Bone marrow (tissue), 2 donors: Measurements from ENCODE around the gene CFHR4.
"Not testable (repeated sequence)": the region's sequence is repeated elsewhere in the genome, so short reads cannot be mapped to it uniquely, and the experiment has no call there.

Source experiments
- DNase-seq, 2 donors: peaks; one replicate each; lab custom pipeline; 2025; lab: John Stamatoyannopoulos, UW

CFHR4 gene

DNA sequence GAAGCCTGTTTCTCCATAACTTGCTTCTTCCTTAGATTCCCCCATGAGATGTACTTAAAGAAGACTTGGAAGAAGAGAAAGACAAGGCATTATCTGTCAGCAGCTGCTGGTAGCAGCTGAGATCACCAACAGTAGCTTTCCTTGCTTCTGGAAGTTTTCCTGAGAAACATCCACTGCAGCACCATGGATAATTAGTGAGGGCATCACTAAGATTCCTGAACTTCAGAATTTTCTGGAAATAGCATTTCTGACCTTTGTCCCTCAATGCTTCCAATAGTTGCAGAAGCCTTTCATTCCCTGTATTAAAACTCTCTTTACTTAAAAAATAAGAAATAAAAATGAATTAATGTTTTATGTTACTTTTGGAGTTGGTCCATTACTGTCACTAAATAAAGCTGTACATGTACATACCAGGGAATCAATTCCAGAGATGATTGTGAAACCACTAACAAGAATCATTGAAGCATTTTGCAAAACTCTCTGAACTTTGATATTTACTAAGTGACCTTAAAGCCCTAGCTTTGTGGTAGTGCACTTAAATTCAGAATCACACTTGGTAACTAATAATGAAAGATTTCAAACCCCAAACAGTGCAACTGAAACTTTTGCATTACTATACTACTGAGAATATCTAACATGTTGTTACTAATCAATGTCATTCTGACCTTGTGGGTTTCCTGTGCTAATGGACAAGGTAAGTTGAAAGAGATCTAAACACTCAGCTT is at the start of gene CFHR4:
Gene CFHR4, plus strand, starts transcription at position 538 of the 725 bp plus-strand sequence. Its CDS starts 99 bp downstream, at position 637.
- no peak for DNase-seq

DNA sequence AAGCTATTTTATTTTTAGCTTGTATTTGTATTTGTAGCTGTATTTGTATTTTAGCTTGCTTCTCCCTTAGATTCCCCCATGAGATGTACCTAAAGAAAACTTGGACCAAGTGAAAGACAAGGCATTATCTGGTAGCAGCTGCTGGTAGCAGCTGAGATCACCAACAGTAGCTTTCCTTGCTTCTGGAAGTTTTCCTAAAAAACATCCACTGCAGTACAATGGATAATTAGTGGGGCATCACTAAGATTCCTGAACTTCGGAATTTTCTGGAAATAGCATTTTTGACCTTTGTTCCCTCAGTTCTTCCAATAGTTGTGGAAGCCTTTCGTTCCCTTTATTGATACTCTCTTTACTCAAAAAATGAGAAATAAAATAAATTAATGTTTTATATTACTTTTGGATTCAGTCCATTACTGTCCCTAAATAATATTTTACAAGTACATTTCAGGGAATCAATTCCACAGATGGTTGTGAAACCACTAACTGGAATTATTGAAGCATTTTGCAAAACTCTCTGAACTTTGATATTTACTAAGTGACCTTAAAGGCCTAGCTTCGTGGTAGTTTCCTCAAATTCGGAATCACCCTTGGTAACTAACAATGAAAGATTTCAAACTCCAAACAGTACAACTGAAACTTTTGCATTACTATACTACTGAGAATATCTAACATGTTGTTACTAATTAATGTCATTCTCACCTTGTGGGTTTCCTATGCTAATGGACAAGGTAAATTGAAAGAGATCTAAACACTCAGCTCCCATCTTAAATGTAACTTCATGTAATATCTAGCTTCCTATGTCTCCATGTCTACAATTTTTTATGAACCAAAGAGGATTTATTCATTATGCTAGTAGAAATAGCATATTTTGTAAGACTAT is 38.0 kb upstream of the CFHR4 start:
- DNase-seq: not testable (repeated sequence)

DNA sequence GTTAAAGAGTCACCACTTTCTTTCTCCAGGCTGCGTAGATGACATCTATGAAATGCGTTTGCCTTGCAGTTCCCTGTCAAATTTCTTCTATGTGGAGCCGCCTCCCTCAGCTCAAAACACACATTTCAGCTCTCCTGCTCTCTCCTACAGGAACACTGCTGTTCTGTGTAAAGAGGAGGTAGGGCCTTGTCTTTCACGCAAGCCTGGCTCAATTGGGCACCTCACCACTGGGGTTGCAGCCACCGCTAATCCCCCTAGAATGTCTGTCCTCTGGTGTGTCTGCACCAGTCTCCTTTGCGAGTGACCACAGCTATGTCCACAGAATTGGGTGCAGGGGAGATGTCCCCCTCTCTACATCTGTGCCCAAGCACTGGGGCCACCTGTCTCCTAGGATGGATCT is 31.8 kb upstream of the CFHR4 start:
- no peak for DNase-seq

DNA sequence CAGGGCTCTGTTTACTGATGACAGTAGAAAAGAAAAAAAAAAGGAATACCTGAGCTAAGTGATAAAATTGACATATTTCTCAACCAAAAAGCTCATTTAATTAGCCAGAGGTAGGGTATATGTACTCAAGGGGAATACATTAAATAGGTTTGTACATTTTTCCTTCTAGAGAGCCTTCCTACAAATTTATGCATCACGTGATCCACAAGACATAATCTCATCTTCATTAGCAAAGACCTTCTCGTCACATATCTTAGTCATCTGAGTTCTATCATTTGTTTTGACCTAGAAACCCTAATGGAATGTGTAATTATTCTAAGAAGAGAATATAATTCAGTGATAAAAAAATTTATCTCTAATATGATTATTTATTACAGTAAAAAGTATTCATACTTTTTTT is 30.7 kb upstream of the CFHR4 start:
- DNase-seq: no peak

DNA sequence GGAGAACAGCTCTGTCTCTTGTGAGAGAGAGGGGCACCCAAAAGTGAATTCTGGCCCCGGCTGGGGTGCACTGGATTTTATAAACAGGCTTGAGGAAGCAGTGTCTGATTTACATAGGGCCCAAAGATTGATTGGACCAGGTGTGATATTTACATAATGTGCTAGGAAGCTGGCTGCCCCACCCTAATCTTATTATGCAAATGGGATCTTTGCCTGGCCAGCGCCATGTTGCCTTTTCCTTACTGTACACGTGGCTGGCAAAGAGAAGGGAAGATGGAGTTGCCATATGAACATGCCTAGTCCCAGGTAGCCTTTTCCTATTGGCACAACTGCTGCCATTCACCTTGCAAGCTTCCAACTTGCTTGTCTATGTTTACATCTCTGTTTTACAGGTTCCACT is 29.0 kb upstream of the CFHR4 start:
- DNase-seq: no peak

DNA sequence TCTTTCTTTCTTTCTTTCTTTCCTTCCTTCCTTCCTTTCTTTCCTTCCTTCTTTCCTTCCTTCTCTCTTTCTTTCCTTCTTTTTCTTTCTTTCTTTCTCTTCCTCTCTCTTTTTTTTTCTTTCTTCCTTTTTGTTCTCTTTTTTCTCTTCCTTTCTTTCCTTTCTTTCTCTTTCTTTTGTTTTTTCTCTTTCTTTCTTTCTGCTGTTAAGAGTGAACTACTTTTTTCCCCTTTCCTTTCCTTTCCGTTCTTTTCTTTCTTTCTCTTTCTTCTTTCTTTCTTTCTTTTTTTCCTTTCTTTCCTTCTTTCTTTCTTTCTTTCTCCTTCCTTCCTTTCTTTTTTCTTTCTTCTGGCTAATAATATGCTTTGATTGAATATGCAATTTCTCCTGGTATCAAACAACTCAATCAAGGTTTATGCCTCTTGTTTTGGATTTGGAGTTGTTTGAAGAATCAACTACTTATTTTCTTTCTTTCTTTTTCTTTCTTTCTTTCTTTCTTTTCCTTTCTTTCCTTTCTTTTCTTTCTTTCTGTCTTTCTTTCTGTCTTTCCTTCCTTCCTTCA is 27.4 kb upstream of the CFHR4 start:
- DNase-seq: no peak

DNA sequence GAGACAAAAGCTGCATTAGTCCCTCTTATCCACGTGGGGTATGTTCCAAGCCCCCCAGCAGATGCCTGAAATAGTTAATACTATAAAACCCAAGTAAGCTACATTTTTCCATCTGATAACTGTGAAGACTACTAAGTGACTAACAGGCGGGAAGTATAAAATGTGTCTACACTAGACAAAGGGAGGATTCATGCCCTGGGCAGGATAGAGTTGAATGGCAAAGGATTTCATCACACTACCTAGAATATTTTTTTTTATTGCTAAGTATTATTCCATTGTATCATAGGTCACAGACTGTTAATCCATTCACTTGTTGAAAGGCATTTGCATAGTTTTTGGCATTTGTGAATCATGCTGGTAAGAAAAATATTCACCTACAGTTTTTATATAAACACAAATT is 26.4 kb upstream of the CFHR4 start:
- no peak for DNase-seq

DNA sequence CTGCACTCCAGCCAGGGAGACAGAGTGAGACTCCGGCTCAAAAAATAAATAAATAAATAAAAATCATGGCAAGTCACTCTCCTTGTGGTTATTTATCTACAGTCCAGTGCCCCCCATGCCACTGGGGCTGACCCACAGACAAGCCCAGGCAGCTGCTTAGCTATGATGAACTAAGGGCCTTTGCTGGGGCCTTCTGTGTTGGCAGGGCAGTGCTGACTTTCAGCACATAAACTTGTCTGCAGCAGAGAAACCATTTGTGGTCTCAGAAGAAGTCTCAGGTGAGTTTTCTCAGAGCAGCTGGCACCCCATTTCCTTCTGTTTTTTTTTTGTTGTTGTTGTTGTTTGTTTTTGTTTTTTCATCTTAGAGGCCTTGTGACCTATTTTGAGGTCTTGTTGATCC is 20.9 kb upstream of the CFHR4 start:
- no peak for DNase-seq

DNA sequence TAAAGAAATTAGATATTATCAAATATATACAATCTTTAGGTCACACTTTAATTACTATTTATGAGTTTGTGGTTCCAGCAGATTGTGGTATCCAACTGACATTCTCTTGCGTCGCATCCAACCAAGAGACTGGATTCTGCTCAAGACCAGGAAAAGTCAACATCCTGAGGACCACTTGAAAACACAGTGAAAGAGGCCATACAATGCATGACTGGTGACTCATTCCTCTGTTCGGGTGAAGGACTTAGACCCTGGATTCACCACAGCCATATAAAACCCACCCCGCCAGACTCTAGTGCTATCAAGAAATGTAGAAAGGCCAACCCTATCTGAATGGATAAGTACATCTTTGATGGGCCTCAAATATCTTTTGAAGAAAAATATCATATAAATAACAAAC is 14.5 kb upstream of the CFHR4 start:
- DNase-seq: no peak

DNA sequence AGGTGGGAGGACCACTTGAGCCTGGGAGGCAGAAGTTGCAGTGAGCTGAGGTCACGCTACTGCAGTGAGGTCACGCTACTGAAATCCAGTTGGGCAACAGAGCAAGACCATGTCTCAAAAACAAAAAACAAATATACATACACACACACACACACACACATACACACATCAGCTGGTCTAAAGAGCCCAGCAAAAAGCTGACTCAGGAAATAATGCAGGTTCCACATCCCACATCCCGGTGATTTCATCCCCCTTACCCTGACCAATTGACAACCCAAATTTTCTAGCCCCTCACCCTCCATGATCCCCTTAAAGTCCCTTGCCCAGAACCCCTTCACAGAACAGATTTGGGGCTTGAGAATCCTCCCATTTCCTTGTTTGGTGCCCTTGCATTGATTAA is 11.9 kb upstream of the CFHR4 start:
- no peak for DNase-seq

DNA sequence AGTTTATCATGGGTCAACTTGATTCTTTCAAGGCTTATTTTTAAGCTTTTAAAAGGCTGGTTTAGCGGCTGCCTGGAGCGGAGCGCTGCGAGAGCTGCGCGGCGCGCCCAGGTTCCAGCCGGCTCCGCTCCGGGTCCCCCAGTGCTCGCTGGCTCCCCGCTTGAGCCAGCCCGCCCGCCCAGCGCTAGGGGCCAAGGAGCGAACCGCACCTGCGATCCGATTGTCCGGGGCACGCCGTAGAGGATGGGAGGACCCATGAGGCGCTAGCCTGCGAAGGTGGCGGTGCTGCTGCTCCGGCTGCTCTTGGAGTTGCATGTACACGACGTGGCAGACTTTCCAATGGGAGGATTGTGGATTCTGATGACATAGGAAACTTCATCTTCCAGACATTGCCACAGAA is 9.9 kb upstream of the CFHR4 start:
- no peak for DNase-seq

DNA sequence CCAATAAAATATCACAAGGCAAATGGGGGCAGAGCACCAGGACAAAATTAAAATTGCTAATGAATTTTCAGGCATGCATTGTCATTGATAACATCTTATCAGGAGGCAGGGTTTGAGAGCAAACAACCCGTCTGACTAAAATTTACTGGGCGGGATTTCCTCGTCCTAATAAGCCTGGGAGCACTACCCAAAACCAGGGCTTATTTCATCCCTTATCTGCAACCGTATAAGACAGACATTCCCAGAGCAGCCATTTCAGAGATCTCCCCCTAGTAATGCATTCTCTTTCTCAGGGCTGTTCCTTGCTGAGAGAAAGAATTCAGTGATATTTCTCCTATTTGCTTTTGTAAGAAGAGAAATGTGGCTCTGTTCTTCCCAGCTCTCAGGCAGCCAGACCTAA is 1.3 kb upstream of the CFHR4 start:
- DNase-seq: not testable (repeated sequence)

DNA sequence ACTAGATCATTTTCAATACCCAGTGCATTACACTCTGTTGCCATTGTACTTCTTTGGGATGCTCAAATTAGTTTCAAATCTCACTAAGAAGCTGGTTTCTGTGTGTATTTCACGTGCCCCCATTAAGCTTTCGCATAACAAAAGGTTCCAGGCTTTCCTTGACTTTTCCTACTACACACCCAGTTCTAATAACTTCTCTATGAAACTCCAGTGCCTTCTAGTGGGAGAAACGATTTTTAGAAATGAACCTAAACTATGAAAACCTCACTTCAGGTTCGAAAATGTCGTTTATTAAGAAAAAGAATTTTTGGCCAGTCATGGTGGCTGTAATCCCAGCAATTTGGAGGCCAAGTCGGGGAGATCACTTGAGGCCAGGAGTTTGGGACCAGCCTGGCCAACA is 2.8 kb downstream of the CFHR4 start:
- no peak for DNase-seq

DNA sequence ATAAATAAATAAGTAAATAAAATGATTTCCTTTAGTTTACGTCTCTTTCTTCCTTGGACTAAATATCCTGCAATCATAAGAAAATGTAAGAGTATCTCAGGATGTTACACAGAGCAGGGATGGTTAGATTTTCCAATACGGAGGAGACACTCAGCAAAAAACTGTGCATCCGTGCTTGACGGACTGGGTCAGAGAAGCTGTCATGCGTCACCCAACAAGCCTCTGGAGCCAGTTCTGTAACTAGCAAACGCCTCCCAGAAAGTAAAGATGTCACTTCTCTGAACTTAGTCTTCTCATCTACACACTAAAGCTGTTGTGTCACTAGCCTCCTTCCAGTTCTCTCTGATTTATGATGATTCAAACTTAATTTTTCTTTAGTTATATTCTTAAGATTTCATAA is 3.4 kb downstream of the CFHR4 start:
- no peak for DNase-seq

DNA sequence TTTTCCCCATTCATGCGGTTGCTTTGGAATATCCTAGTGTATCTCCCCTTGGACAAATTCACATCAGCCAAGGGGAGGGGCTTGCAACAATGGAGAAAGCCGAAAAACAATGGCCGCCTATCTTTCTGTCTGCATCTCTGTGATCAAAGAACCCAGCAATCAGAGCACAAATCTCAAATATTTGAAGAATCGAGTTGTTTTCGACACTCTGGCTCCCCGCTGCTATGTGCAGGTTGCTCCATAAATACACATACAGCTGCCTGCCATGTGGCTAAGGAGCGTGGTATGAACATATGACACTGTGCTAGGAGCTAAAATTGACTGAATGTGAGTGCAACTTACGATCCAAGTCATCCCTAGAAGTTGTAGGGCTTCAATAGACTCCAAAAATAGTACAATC is 8.5 kb downstream of the CFHR4 start:
- DNase-seq: no peak

DNA sequence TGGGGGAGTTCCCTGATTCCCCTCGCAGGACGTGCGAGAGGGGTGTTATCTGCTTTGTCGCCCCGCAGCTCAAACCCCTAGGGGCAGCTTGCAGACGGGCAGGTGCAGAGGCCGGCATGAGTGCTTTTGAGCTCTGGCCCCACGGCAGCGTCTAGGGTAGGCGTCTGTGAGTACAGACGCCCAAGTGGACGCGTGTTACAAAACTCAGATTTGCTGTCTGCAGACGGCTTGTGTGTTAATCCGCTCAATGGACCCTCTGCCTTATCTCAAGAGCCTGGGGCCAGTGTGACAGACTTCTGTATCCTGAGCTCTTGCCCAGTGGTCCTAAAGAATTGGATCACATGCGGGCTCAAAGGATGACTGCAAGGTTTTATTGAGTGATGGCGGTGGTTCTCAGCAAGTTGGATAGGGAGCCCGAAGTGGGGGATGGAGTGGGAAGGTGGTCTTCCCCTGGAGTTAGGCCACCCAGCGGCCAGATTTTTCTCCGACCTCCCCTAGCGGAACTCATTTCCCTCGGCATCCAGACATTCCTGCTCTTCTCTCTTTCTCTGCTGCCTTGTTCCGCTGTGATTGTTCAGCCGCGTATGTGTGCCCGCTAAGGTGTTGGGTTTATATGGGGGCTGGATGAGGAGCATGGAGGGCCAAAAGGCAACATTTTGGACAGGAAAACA is 9.4 kb downstream of the CFHR4 start:
- DNase-seq: no peak

DNA sequence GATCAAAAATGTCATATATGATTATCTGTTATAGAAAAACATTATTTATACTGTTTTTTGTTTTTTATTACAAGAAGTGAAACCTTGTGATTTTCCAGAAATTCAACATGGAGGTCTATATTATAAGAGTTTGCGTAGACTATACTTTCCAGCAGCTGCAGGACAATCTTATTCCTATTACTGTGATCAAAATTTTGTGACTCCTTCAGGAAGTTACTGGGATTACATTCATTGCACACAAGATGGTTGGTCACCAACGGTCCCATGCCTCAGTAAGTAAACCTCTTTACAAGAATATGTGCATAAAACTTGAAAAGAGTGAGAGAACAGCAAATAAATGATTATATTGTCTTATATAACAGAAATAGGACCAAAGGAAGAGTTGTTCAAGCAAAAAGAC is 14.5 kb downstream of the CFHR4 start:
- DNase-seq: no peak

DNA sequence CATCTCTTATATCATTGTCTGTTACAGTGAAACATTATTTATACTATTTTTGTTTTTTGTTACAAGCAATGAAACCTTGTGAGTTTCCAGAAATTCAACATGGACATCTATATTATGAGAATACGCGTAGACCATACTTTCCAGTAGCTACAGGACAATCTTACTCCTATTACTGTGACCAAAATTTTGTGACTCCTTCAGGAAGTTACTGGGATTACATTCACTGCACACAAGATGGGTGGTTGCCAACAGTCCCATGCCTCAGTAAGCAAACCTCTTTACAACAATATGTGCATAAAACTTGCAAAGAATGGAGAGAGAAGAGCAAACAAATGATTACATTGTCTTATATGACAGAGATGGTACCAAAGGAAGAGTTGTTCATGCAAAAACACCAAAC is 22.4 kb downstream of the CFHR4 start:
- no peak for DNase-seq

DNA sequence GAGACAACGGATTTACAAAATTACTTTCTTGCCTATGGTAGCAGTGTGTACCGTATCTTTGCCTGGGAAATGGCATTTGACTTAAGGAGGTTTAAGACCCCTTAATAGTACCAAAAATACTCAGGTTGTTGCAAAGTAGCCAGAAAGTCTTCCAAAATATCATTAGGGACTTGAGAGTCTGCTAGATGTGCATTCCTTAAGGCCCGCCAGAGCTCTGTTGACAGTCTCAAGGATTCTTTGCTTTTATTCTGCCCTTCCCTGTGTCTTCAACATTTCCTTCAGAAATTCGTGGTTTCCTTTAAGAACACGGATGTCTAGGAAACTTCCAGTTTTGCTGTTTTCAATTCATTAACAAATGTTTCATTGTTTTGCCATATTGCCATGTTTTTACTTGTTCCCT is 24.4 kb downstream of the CFHR4 start:
- DNase-seq: not testable (repeated sequence)

DNA sequence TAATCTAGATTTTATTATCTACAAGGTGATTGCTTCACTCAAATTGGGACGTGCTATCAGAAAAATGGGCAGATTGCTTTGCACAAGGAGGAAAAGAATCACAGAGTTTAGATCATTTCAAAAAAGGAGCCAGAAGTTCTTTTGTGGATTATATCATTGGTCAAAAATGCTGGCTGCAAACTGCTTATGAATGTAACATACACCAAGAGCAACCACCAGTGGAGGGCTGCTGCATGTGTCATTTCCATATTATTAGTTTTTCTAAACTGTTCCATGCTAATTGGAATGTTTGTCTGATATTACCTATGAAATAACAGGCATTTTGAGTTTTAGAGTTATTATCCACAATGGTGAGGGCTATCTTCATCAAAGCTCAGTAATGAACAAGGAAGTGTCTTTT is 39.0 kb downstream of the CFHR4 start:
- DNase-seq: not testable (repeated sequence)

DNA sequence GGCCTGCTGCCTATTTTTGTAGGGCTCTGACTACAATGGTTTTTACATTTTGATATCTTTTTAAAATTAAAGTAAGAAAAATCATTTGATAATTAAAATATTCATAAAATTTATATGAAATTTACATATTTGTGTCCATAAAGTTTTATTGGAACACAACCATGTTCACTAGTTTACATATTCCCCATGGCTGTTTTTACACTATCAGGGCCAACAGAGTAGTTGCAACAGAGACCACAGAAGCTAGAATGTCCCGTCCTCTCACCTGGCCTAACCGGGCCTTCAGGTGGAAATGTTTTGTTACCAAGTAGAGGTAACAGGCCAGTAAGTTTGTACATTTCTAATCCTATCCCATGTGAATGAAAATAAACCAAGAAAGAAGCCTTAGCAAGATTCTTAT is 45.0 kb downstream of the CFHR4 start:
- DNase-seq: not testable (repeated sequence)

DNA sequence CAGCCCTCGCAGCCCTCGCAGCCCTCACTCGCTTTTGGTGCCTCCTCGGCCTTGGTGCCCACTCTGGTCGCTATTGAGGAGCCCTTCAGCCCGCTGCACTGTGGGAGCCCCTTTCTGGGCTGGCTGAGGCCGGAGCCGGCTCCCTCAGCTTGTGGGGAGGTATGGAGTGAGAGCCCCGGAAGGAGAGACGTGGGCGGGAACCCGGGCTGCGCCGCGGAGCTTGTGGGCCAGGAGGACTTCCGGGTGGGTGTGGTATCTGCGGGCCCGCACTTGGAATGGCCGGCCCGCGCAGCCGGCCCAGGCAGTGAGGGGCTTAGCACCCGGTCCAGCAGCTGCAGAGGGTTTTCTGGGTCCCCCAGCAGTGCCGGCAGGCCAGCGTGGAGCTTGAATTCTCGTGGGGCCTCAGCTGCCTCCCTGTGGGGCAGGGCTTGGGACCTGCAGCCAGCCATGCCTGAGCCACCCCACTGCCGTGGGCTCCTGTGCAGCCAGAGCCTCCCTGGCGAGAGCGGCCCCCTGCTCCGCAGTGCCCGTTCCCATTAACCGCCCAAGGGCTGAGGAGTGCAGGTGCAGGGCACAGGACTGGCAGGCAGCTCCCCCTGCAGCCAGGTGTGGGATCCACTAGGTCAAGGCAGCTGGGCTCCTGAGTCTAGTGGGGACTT is 45.8 kb downstream of the CFHR4 start:
- no peak for DNase-seq
